Measurements from ENCODE around the gene UBE2K. TPM values are rescaled to one million over a fixed set of nuclear protein-coding genes. Genes with fewer than 3 reads are reported as not detected.
"Not testable (repeated sequence)": the region's sequence is repeated elsewhere in the genome, so short reads cannot be mapped to it uniquely, and the experiment has no call there.

UBE2K gene
- total and polyA plus RNA-seq, 2 donors from 2014 or later: 56.7 to 59.6 TPM

GRCh38 chr4:39786838-39787237 is 88.9 kb downstream of the UBE2K start:
- no peak overlapping the region for H3K9ac ChIP-seq (ENCODE audit: low read length in 3 of 3)
- H3K9me3 ChIP-seq (ENCODE audit: control insufficient read depth in 2 of 3, insufficient read depth in 1 of 3, low read length in 3 of 3): no peaks in the 10 kb centered on the region
- DNase-seq: no peak
- no peak overlapping the region for H3K4me3 ChIP-seq (ENCODE audit: low read length in 3 of 3)
- no peak overlapping the region for H3K27ac ChIP-seq (ENCODE audit: low read depth in 2 of 2, low read length in 2 of 2)
- TF ChIP-seq CTCF (IDR thresholded peaks at IDR 0.05; ENCODE audit: borderline replicate concordance, extremely low read depth, insufficient read depth): no peak
- no peaks in the 10 kb centered on the region for H3K4me1 ChIP-seq (ENCODE audit: control insufficient read depth in 2 of 3, insufficient read depth in 2 of 3, low read depth in 1 of 3, low read length in 3 of 3)
- FAIRE-seq: no peak
- no peaks in the 10 kb centered on the region for H3K27me3 ChIP-seq (ENCODE audit: control insufficient read depth, insufficient read depth, low read length)
- intact Hi-C loops (cut with DNase I): no loop called here
- no peaks in the 10 kb centered on the region for H3K36me3 ChIP-seq (ENCODE audit: control insufficient read depth in 2 of 3, insufficient read depth in 3 of 3, low read length in 3 of 3)

- DNase-seq (no peak), FAIRE-seq (no peak)
- Histone ChIP-seq H3K4me1 (ENCODE audit: control insufficient read depth in 2 of 3, insufficient read depth in 2 of 3, low read depth in 1 of 3, low read length in 3 of 3) (no peaks in the 10 kb centered on the region), H3K27me3 (ENCODE audit: control insufficient read depth, insufficient read depth, low read length) (no peaks in the 10 kb centered on the region), H3K36me3 (ENCODE audit: control insufficient read depth in 2 of 3, insufficient read depth in 3 of 3, low read length in 3 of 3) (no peaks in the 10 kb centered on the region), H3K27ac (ENCODE audit: low read depth in 2 of 2, low read length in 2 of 2) (no peak overlapping the region), H3K9ac (ENCODE audit: low read length in 3 of 3) (no peak overlapping the region), H3K4me3 (ENCODE audit: low read length in 3 of 3) (no peak overlapping the region), H3K9me3 (ENCODE audit: control insufficient read depth in 2 of 3, insufficient read depth in 1 of 3, low read length in 3 of 3) (no peaks in the 10 kb centered on the region)
- intact Hi-C loops (cut with DNase I): no loop called here
- no peak for TF ChIP-seq CTCF (IDR thresholded peaks at IDR 0.05; ENCODE audit: borderline replicate concordance, extremely low read depth, insufficient read depth)
These were observed 94.2 kb downstream of the UBE2K start for GRCh38 chr4:39792128-39792527.

- no peak for DNase-seq
- FAIRE-seq: no peak
- Histone ChIP-seq H3K4me3 (ENCODE audit: low read length in 3 of 3) (no peak overlapping the region), H3K4me1 (ENCODE audit: control insufficient read depth in 2 of 3, insufficient read depth in 2 of 3, low read depth in 1 of 3, low read length in 3 of 3) (no peaks in the 10 kb centered on the region), H3K9ac (ENCODE audit: low read length in 3 of 3) (no peak overlapping the region), H3K27me3 (ENCODE audit: control insufficient read depth, insufficient read depth, low read length) (no peaks in the 10 kb centered on the region), H3K36me3 (ENCODE audit: control insufficient read depth in 2 of 3, insufficient read depth in 3 of 3, low read length in 3 of 3) (no peaks in the 10 kb centered on the region), H3K27ac (ENCODE audit: low read depth in 2 of 2, low read length in 2 of 2) (no peak overlapping the region), H3K9me3 (ENCODE audit: control insufficient read depth in 2 of 3, insufficient read depth in 1 of 3, low read length in 3 of 3) (no peaks in the 10 kb centered on the region)
- TF ChIP-seq CTCF (IDR thresholded peaks at IDR 0.05; ENCODE audit: borderline replicate concordance, extremely low read depth, insufficient read depth): no peak
- intact Hi-C loops (cut with DNase I): no loop called here
These were observed 94.6 kb downstream of the UBE2K start for GRCh38 chr4:39792529-39792928.

GRCh38 chr4:39792976-39793375 is 95.0 kb downstream of the UBE2K start:
- FAIRE-seq; DNase-seq; H3K4me3 ChIP-seq (ENCODE audit: low read length in 3 of 3); H3K9ac ChIP-seq (ENCODE audit: low read length in 3 of 3); H3K9me3 ChIP-seq (ENCODE audit: control insufficient read depth in 2 of 3, insufficient read depth in 1 of 3, low read length in 3 of 3); H3K27ac ChIP-seq (ENCODE audit: low read depth in 2 of 2, low read length in 2 of 2); intact Hi-C loops (cut with DNase I); H3K36me3 ChIP-seq (ENCODE audit: control insufficient read depth in 2 of 3, insufficient read depth in 3 of 3, low read length in 3 of 3); H3K27me3 ChIP-seq (ENCODE audit: control insufficient read depth, insufficient read depth, low read length); H3K4me1 ChIP-seq (ENCODE audit: control insufficient read depth in 2 of 3, insufficient read depth in 2 of 3, low read depth in 1 of 3, low read length in 3 of 3): not testable (repeated sequence)

All from kidney (tissue), 14 donors.